HG02678 (cell line): ENCODE measurements around the gene HRCT1.
"Not testable (repeated sequence)": the region's sequence is repeated elsewhere in the genome, so short reads cannot be mapped to it uniquely, and the experiment has no call there.

Experiments
- ATAC-seq: cut with Tn5 transposase; IDR thresholded peaks from one replicate; pipeline ENCODE4 v1.9.1; 2021; ENCODE audit warnings: mild to moderate bottlenecking, moderate library complexity; ENCODE audit not compliant: unreplicated experiment

Gene HRCT1

GRCh38 chr9:35915681-35916294 lies 9.8 kb downstream of the HRCT1 start:
- ATAC-seq: no peak

DNA sequence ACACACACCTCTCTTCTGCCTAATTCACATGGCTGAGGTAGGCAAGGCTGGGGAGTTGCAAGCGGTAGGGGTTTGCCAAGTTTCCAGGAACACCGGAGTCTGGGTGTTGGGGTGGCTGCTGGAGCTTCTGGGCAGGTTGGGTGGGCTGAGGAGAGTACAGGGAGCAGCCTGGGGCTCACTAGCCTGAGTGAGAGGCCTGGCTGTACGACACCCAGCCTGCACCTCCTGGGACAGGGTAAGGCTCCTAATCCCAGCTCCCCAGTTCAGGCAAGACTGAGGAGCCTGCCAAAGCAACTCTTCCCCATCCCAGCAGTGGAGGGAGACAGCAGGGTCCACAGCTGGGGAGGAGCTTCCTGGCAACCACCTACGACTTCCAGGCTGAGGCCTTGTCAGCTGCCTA lies 11.3 kb downstream of the HRCT1 start:
- no peak for ATAC-seq

DNA sequence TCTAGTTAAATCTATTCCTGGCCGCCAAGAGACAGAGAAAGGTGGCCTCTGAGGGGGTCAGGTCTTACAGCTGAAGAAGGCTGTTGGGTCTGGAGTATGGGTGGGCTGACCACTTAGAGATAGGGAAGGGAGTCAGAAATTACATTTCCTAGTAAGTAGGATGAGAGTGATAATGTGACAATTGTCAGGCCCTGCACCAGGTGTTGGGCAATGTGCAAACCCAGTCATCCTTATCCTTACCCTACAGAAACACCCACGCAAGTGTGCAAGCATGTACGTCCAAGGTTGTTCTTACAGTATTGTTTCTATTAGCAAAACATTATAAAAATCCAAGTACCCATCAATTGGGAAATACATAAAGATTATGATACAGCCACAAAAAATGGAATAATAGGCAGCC lies 12.8 kb downstream of the HRCT1 start:
- no peak for ATAC-seq

DNA sequence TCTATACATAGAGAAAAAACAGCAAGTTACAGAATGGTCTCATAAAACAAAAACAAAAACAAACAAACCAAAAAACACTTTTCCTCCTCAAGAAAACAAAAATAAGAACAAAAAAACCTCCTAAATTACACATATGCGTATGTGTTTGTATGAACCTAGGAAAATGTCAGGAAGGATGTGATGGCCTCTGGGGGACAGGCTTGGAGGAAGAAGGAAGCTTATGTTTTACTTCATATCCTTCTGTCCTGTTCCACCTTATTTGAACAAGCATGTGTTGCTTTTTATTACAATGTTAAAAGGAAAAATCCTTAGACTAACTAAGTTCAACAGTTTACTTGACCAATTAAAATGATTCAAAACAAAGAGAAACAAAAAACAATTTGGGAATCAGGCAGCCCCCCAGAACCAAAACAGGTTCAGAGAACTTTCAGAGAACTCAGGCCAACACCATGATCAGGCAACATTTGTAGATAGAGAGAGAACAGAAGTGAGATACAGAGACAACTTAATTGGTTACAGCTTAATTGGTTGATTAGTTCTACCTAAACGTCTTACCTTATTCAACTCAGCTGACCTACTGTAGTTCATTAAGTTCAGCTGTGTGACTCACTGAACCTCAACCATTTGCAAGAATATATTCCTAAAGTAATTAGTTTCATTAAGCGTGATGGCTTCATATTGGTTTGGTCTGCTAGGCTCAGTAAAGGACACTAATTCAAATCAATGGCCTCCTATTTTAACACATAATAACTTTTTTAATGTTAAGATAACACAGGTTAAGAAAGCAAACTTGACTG lies 13.4 kb downstream of the HRCT1 start:
- no peak for ATAC-seq

DNA sequence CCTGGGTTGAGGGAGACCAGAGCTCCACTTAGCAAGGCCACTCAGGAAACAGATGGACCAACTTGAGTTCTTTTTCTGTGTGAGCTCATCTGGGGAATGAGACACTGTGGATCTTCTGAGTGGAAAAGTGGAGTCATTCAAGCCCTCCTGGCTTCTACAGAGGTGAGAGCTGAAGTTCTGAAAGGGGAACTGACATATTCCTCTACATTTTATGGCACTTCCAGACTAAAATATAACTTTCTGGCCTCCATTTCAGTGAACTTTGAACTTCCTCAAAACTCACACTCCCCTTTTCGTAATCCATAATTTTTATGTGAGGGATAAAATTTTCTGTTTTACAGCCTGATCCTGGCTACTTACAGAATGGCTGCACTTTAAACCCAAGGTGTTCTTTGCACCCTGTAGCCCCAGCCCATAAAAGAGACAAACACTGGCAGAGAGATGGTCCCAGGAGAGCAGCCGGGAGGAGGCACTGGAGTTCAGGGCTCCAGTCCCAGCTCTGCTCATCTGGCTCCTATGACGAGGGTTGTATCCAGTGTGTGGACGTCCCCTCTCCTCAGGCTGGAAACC lies 14.1 kb downstream of the HRCT1 start:
- no peak for ATAC-seq

DNA sequence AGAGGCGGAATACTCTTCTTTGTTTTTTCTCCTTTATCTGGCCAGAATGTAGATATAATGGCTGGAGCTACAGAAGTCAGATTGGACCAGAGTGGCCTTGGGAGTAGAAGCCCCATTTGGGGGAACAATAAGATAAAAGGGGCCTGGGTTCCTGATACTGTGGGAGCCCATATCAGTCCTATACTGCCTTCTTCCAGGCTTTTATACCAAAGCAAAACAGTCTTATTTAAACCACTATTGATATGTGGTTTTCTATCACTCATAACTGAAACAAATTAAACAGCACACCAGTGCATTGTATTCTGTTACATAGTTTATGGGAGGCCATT lies 17.6 kb downstream of the HRCT1 start:
- no peak for ATAC-seq

DNA sequence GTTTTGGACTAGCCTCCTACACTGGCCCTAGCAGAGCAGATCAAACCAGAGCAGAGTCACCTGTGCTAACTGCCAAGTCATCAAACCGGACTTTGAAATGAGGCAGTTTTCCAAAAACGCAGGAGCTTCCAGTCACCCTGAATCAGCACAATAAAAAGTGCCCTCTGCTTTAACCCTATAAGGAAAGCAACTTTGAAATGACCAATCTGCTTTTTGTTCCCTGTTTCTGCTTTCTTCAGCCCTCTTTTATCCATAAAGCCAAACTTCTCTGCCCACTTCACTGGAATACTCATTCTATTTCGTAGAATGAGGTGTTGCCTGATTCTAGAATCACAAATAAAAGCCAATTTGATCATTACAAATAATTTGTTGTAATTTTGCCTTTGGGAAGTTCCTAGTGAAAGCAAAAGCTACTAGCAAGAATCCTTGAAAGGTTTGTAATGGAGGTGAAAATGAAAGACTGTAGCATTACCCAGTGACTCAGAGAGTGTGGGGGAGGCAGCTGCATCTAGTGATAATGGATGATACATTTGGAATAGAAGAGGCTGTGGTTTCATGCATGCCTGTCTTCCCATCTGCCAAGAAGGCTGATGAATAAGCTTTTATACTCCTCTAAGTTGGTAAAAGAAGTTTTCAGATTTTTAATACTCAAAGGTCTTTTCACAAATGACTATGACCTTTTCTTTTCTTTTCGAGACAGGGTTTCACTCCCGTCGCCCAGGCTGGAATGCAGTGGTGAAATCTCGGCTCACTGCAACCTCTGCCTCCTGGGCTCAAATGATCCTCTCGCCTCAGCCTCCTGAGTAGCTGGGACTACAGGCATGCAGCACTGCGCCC lies 18.1 kb downstream of the HRCT1 start:
- no peak for ATAC-seq

DNA sequence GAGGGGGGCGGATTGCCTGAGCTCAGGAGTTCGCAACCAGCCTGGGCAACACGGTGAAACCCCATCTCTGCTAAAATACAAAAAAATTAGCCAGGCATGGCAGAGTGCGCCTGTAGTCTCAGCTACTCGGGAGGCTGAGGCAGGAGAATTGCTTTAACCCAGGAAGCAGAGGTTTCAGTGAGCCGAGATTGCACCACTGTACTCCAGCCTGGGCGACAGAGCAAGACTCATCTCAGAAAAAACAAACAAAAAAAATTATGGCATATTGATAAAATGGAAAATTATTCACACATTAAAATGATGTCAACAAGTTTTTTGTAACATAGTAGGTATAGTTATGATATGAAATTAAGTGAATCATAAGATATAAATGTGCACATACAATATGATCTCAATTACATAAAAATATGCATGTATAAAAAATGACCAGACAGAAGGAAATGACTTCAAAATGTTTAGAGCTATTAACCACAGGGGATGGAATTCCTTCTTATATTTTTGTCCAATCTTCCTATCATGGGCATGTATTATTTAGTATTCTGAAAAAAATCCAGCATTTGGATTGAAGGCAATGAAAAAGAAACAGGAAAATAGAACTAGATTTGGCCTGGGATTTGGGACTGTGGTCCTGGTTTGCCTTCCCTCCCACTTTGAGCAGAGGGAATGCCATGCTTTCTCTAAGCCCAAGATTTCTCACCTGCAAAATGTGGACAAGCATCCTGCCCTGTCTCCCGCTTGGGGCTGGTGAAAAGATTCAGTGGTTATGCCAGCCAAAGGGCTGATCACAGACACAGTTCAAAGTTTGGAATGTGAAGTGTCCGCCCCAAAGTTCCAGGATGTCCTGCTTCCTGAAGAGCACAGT lies 22.8 kb downstream of the HRCT1 start:
- no peak for ATAC-seq

- ATAC-seq: no peak
Measured at GRCh38 chr9:35929453-35929718, 23.4 kb downstream of the HRCT1 start.

DNA sequence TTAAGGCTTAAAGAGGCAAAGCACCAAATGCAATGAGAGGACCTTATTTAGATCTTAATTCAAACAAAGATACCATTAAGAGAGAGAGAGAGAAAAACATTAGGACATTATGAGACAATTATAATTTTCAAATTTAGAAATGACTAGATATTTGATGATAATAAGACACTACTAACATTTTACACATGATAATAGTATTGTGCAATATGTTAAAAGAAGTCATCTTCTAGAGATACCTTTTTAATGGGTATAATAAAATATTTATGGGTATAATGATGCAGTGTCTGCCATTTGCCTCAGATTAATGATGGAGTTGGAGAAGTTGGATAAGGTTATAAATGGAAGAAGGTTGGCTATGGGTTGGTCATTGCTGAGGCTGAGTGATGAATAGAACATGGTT lies 24.5 kb downstream of the HRCT1 start:
- no peak for ATAC-seq

GRCh38 chr9:35930989-35931388 lies 25.0 kb downstream of the HRCT1 start:
- no peak for ATAC-seq

GRCh38 chr9:35932735-35933134 lies 26.7 kb downstream of the HRCT1 start:
- ATAC-seq: no peak

GRCh38 chr9:35933550-35934067 lies 27.6 kb downstream of the HRCT1 start:
- no peak for ATAC-seq

DNA sequence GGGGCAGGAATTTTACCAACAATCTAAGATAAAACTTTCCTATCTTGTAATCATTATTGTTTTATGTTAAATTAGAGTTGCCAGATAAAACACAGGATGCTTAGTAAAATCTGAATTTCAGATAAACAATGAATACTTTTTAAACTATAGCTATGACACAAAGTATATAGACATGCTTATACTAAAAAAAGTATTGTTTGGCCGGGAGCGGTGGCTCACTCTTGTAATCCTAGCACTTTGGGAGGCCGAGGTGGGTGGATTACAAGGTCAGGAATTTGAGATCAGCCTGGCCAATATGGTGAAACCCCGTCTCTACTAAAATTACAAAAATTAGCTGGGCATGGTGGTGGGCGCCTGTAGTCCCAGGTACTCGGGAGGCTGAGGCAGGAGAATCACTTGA lies 28.1 kb downstream of the HRCT1 start:
- ATAC-seq: not testable (repeated sequence)

GRCh38 chr9:35935261-35935660 lies 29.3 kb downstream of the HRCT1 start:
- ATAC-seq: no peak

DNA sequence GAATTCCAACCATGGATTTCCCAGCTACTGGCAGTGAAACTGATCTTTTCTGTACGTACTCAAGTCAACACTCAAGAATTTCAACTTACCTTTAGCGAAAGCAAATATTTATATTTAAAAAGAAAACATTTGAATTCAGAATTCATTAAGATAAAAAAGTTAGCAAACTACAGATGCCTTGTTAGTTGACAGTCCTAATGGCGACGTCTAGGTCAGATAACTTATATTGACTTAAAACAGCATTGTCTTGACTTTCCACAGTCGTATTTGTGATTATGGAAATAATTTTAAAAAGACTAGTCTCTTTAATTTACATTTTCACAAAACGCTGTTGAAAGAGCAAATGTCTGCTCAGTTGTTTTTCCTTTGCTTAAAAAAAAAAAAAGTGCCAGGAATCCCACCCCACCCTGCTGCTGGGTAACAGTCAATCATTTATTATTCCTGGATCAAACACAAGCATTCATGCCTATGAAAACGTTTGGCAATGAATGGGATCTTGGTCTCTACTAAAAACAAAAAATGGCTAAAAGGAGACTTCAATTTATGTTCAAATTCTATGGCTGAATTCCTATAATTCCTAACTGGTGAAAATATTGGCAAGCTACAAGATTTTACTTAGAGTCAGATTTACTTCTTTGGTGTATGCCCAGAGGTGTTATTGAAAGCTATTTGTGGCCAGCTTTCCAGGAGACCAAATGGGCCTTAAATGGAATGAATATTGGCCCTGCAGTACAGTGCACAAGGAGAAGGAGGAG lies 29.9 kb downstream of the HRCT1 start:
- no peak for ATAC-seq

- ATAC-seq: no peak
Measured at GRCh38 chr9:35937227-35937626, 31.2 kb downstream of the HRCT1 start.

GRCh38 chr9:35938474-35939356 lies 32.7 kb downstream of the HRCT1 start:
- ATAC-seq: no peak

DNA sequence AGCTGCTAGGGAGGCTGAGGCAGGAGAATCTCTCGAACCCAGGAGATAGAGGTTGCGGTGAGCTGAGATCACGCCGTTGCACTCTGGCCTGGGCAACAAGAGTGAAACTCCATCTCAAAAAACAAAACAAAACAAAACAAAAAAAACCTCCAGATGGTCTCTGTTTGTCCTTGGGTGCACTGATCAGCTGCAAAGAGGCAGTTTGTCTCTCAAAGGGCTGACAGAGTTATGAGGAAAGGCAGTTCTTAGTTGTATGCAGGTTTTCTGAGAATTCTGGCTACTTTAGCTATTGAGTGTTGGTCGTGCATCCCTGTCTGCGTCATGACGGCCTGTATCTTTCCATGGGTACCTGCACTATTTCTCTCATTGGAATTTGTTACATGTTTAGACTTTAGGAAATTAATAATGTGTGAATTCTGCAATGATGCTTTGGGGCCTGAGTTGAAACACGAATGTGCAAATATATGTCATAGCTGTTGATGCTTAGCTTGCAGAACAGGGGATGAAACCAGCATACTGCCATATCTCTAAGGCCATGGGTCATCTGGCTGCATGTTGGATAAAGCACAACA lies 33.8 kb downstream of the HRCT1 start:
- ATAC-seq: no peak
